ENCODE measurements around the gene LPGAT1.

Gene LPGAT1

DNA sequence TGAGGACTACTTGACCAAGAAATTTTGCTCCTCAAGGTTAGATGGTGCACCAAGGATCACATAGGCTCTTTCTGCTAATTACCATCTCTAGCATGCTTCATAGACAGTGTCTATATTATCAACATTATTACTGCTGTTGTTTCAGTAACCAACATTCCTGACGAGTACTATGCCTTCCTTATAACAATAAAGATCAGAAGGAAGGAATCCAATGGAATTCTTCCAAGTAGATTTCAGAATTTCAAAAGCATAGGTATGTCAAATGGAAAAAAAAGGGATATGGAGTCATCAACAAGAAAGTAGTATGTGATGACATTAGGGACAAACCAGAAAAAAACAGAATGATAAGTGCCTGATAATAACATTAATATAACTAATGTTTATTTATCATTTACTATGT is 39.6 kb upstream of the LPGAT1 start:
- DNase-seq (ENCODE audit: low read depth), result no peak
- TF ChIP-seq, protein P1, sequence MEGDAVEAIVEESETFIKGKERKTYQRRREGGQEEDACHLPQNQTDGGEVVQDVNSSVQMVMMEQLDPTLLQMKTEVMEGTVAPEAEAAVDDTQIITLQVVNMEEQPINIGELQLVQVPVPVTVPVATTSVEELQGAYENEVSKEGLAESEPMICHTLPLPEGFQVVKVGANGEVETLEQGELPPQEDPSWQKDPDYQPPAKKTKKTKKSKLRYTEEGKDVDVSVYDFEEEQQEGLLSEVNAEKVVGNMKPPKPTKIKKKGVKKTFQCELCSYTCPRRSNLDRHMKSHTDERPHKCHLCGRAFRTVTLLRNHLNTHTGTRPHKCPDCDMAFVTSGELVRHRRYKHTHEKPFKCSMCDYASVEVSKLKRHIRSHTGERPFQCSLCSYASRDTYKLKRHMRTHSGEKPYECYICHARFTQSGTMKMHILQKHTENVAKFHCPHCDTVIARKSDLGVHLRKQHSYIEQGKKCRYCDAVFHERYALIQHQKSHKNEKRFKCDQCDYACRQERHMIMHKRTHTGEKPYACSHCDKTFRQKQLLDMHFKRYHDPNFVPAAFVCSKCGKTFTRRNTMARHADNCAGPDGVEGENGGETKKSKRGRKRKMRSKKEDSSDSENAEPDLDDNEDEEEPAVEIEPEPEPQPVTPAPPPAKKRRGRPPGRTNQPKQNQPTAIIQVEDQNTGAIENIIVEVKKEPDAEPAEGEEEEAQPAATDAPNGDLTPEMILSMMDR (IDR thresholded peaks at IDR 0.05; ENCODE audit: insufficient read depth, low read depth, low read length, missing control alignments), result no peak
- H3K4me3 ChIP-seq (ENCODE audit: low read depth, low read length), result no peak overlapping the region

DNA sequence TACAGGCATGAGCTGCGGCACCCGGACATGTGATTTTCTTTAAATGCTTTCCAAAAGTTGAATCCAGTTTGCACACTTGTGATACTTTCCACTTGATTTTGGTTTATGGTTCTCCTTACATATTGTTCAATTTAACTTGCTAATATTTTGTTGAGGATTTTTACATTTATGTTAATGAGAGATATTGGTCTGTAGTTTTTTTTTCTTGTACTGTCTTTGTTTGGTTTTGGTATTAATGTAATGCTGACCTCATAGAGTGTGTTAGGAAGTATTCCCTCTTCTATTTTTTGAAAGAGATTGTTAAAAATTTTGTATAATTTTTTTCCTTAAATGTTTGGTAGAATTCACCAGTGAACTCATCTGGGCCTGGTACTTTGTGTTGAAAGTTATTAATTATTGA is 34.6 kb upstream of the LPGAT1 start:
- no peak overlapping the region for H3K4me3 ChIP-seq (ENCODE audit: low read depth, low read length)
- no peak for DNase-seq (ENCODE audit: low read depth)
- TF ChIP-seq, protein P1 (IDR thresholded peaks at IDR 0.05; ENCODE audit: insufficient read depth, low read depth, low read length, missing control alignments), result no peak

GRCh38 chr1:211859405-211859804 is 28.8 kb upstream of the LPGAT1 start:
- no peak overlapping the region for H3K4me3 ChIP-seq (ENCODE audit: low read depth, low read length)
- no peak for DNase-seq (ENCODE audit: low read depth)
- TF ChIP-seq, protein P1 (IDR thresholded peaks at IDR 0.05; ENCODE audit: insufficient read depth, low read depth, low read length, missing control alignments), result no peak

GRCh38 chr1:211851174-211851573 is 20.6 kb upstream of the LPGAT1 start:
- no peak overlapping the region for H3K4me3 ChIP-seq (ENCODE audit: low read depth, low read length)
- DNase-seq (ENCODE audit: low read depth), result no peak
- TF ChIP-seq, protein P1 (IDR thresholded peaks at IDR 0.05; ENCODE audit: insufficient read depth, low read depth, low read length, missing control alignments), result no peak

GRCh38 chr1:211843507-211844298 is 13.1 kb upstream of the LPGAT1 start:
- no peak for DNase-seq (ENCODE audit: low read depth)
- H3K4me3 ChIP-seq (ENCODE audit: low read depth, low read length), result no peak overlapping the region
- TF ChIP-seq, protein P1 (IDR thresholded peaks at IDR 0.05; ENCODE audit: insufficient read depth, low read depth, low read length, missing control alignments), result no peak

- peak; percentile 12 for DNase-seq (ENCODE audit: low read depth)
- TF ChIP-seq, protein P1 (IDR thresholded peaks at IDR 0.05; ENCODE audit: insufficient read depth, low read depth, low read length, missing control alignments), result no peak
- H3K4me3 ChIP-seq (ENCODE audit: low read depth, low read length), result no peak overlapping the region
Observed at GRCh38 chr1:211843018-211843417, 12.5 kb upstream of the LPGAT1 start.

DNA sequence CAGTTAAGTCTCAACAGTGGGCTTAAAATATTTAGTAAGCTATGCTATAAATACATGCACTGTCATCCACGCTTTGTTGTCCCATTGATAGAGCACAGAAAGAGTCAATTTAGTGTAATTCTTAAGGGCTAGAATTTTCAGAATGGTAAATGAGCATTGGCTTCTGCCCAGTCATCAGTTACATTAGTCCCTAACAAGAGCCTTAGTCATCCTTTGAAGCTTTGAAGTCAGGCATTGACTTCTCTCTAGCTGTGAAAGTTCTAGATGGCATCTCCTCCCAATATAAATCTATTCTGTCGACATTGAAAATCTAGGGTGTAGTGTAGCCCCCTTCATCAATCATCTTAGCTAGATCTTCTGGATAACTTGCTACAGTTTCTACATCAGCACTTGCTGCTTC is 12.0 kb upstream of the LPGAT1 start:
- H3K4me3 ChIP-seq (ENCODE audit: low read depth, low read length), result no peak overlapping the region
- DNase-seq (ENCODE audit: low read depth), result no peak
- TF ChIP-seq, protein P1 (IDR thresholded peaks at IDR 0.05; ENCODE audit: insufficient read depth, low read depth, low read length, missing control alignments), result no peak
